GM12878 (cell line): ENCODE data around the gene ZNF2. TPM values are rescaled to one million over a fixed set of nuclear protein-coding genes. Genes with fewer than 3 reads are reported as not detected.

Experiments used
- ATAC-seq: fragments of 200-7000 bp; cut with Tn5 transposase; 3 replicates; pipeline ENCODE4 v1.9.1; 2020; ENCODE audit warnings: mild to moderate bottlenecking, moderate library complexity
- BruUV-seq: library from RNA; stranded (reverse); fragments of 400-500 nt; replicated peaks from 2 replicates; lab custom pipeline; 2021; lab: Mats Ljungman, UMichigan
- CTCF ChIA-PET: fragments of 300-600 bp; sonication (Branson Sonifier 250); formaldehyde crosslinking; extraction: SDS; loops from one replicate; lab custom pipeline; 2021; ENCODE audit warnings: inconsistent platforms; lab: Yijun Ruan, JAX
- POLR2A ChIA-PET: fragments of 350-600 bp; formaldehyde crosslinking; extraction: SDS; loops from one replicate; lab custom pipeline; 2021; ENCODE audit warnings: inconsistent platforms; lab: Charles Lee
- RAD21 ChIA-PET: fragments of 300-600 bp; sonication (Branson Sonifier 250); formaldehyde crosslinking; loops from one replicate; lab custom pipeline; 2023; ENCODE audit warnings: antibody characterized with exemption; ENCODE audit not compliant: unreplicated experiment; lab: Charles Lee
- SMC1A ChIA-PET: fragments of 300-600 bp; sonication (Branson Sonifier 250); formaldehyde crosslinking; loops from one replicate; lab custom pipeline; 2023; ENCODE audit not compliant: unreplicated experiment, uncharacterized antibody; lab: Charles Lee
- DNase-seq: peaks from one replicate; pipeline ENCODE4 v3.0.0-alpha.2; 2011; ENCODE audit warnings: low read depth, low spot score
- FAIRE-seq: peaks from 3 replicates; lab custom pipeline; 2011; peaks lifted over from hg19 to GRCh38; lab: Jason Lieb, UNC
- H2AFZ ChIP-seq: 2 replicates; pipeline ENCODE4 v1.6.0; 2011; ENCODE audit warnings: low read depth, low read length, control low read depth; ENCODE audit not compliant: control insufficient read depth
- H3K27ac ChIP-seq: 2 replicates; pipeline ENCODE4 v1.5.1; 2011; ENCODE audit warnings: control low read depth; ENCODE audit not compliant: control insufficient read depth, insufficient read depth
- H3K27me3 ChIP-seq, 2 experiments: replicated peaks in 1 of 2; 2 replicates each; pipeline versions ENCODE4 v1.6.0 to v1.6.1; 2011; ENCODE audit warnings: low read length in 1 of 2; ENCODE audit not compliant: control insufficient read depth in 2 of 2, insufficient read depth in 2 of 2
- H3K36me3 ChIP-seq, 2 experiments: 2 replicates each; pipeline ENCODE4 v1.5.1; 2011; ENCODE audit warnings: low read length in 1 of 2; ENCODE audit not compliant: control insufficient read depth in 2 of 2, insufficient read depth in 2 of 2
- H3K4me1 ChIP-seq: 2 replicates; pipeline ENCODE4 v1.6.1; 2011; ENCODE audit warnings: mild to moderate bottlenecking, low read length, moderate library complexity, mixed read lengths; ENCODE audit not compliant: control insufficient read depth, insufficient read depth
- H3K4me2 ChIP-seq: 2 replicates; pipeline ENCODE4 v1.6.0; 2011; ENCODE audit warnings: control low read depth; ENCODE audit not compliant: control insufficient read depth, insufficient read depth
- H3K4me3 ChIP-seq: fragments of 200-600 bp; sonication (generic); 2 replicates; pipeline ENCODE4 v1.5.1; 2016
- H3K79me2 ChIP-seq: 2 replicates; pipeline ENCODE4 v1.6.0; 2011; ENCODE audit warnings: low read length; ENCODE audit not compliant: control insufficient read depth, insufficient read depth
- H3K9ac ChIP-seq: 2 replicates; pipeline ENCODE4 v1.8.0; 2011; ENCODE audit warnings: low read length, control low read depth, mixed read lengths; ENCODE audit not compliant: control insufficient read depth, insufficient read depth
- H3K9me3 ChIP-seq: replicated peaks from 3 replicates; pipeline ENCODE4 v1.5.1; 2011; ENCODE audit warnings: mild to moderate bottlenecking, low read length; ENCODE audit not compliant: control insufficient read depth, insufficient read depth
- H4K20me1 ChIP-seq: 2 replicates; pipeline ENCODE4 v1.6.0; 2011; ENCODE audit not compliant: control insufficient read depth, insufficient read depth
- CHD2 ChIP-seq: IDR thresholded peaks from 2 replicates; pipeline ENCODE4 v1.6.1; 2011; ENCODE audit warnings: low read depth, low read length, improper control_type of control experiment, borderline replicate concordance
- DPF2 ChIP-seq: fragments of 450-650 bp; IDR thresholded peaks from 2 replicates; pipeline ENCODE4 v1.6.1; 2017; ENCODE audit warnings: mild to moderate bottlenecking
- MYC ChIP-seq: IDR thresholded peaks from 2 replicates; pipeline ENCODE4 v1.6.1; 2011; ENCODE audit warnings: mild to moderate bottlenecking, low read length, moderate library complexity, inconsistent platforms; ENCODE audit not compliant: insufficient read depth, insufficient replicate concordance, insufficient read length, severe bottlenecking
- POLR2A ChIP-seq: IDR thresholded peaks from 2 replicates; pipeline ENCODE4 v1.6.1; 2011; ENCODE audit warnings: low read depth, mild to moderate bottlenecking, low read length
- RB1 ChIP-seq: fragments of 450-650 bp; formaldehyde crosslinking; IDR thresholded peaks from 2 replicates; pipeline ENCODE4 v1.6.1; 2017; ENCODE audit warnings: mild to moderate bottlenecking, borderline replicate concordance
- RBBP5 ChIP-seq: fragments of 200-600 bp; sonication (generic); conservative IDR thresholded peaks from 2 replicates; pipeline ENCODE4 v1.6.1; 2016
- RELA ChIP-seq: fragments of 450-650 bp; IDR thresholded peaks from 2 replicates; pipeline ENCODE4 v1.8.0; 2014; ENCODE audit warnings: borderline replicate concordance; ENCODE audit not compliant: partially characterized antibody
- RUNX3 ChIP-seq: IDR thresholded peaks from 2 replicates; pipeline ENCODE4 v1.6.1; 2012; ENCODE audit warnings: low read length, inconsistent platforms
- SMARCA5 ChIP-seq: fragments of 450-650 bp; IDR thresholded peaks from 2 replicates; pipeline ENCODE4 v1.6.1; 2017; ENCODE audit warnings: mild to moderate bottlenecking
- SP1 ChIP-seq: IDR thresholded peaks from one replicate; pipeline ENCODE4 v1.6.1; 2011; ENCODE audit warnings: low read depth, low read length
- SREBF2 ChIP-seq: IDR thresholded peaks from 2 replicates; pipeline ENCODE4 v1.6.1; 2012; ENCODE audit warnings: mild to moderate bottlenecking, low read length
- ZBED1 ChIP-seq: IDR thresholded peaks from 2 replicates; pipeline ENCODE4 v1.6.1; 2016; ENCODE audit warnings: borderline replicate concordance
- ZZZ3 ChIP-seq: IDR thresholded peaks from 2 replicates; pipeline ENCODE4 v1.6.1; 2011; ENCODE audit warnings: low read depth; ENCODE audit not compliant: control insufficient read depth, insufficient read length
- WGBS: methylation state at CpG from one replicate; pipeline ENCODE4 v1.1.6; 2016; ENCODE audit warnings: low lambda C conversion rate; ENCODE audit not compliant: insufficient replicate concordance, insufficient coverage; ENCODE audit errors: missing lambda C conversion rate; 5-methylcytosine and 5-hydroxymethylcytosine counted together
- in situ Hi-C: fragments of 300-500 bp; cut with MboI; formaldehyde crosslinking; loops from 9 replicates; pipeline ENCODE4 v1.14.3; 2018; ENCODE audit warnings: mixed read lengths
- intact Hi-C: fragments of 100-400 bp; cut with micrococcal nuclease; formaldehyde crosslinking; loops from one replicate; pipeline ENCODE4 v1.14.2; 2022; ENCODE audit not compliant: unreplicated experiment
- polyA plus RNA-seq, 11 experiments: library from polyadenylated mRNA; depleted of rRNA in 4 of 11; unstranded in 6 of 11; stranded (reverse) in 5 of 11; fragments of >200 nt; fragmentation: Nextera tagmentation in 4 of 11; fragmentation: Illumina TruSeq in 1 of 11; extraction: Ambion mirVana in 4 of 11; extraction: Trizol in 1 of 11; gene quantifications; 1 replicate in 1 of 11; 2 replicates in 10 of 11; pipeline versions ENCODE4 v1.2.1 to v1.2.3, GENCODE V29; 2011 to 2016; ENCODE audit warnings: inconsistent platforms in 2 of 11, missing spikeins in 2 of 11, low read depth in 1 of 11
- total RNA-seq, 4 experiments: library from RNA; depleted of rRNA in 3 of 4; stranded (reverse); fragments of >200 nt in 3 of 4; fragmentation: Illumina TruSeq in 1 of 4; extraction: Trizol in 1 of 4; gene quantifications; 2 replicates each; pipeline versions ENCODE4 v1.2.1 to v1.2.3, GENCODE V29; 2013 to 2021
- TF ChIP-seq, protein P1 (sequence below): fragments of 450-650 bp; IDR thresholded peaks from 2 replicates; pipeline ENCODE4 v1.6.1; 2016; ENCODE audit warnings: mild to moderate bottlenecking, moderate library complexity, borderline replicate concordance
- TF ChIP-seq, protein P2 (sequence below): IDR thresholded peaks from 2 replicates; pipeline ENCODE4 v1.6.1; 2011; ENCODE audit warnings: borderline replicate concordance, low read depth, mild to moderate bottlenecking, moderate library complexity, mixed read lengths, low read length; ENCODE audit not compliant: insufficient read depth; ENCODE audit errors: extremely low read length

ZNF2 gene
- total and polyA plus RNA-seq, 10 of the 15 experiments (the other 5 are each of a cell fraction or from before 2014, with no cell fraction given): 2.4 to 5.1 (median 3.5) TPM

DNA sequence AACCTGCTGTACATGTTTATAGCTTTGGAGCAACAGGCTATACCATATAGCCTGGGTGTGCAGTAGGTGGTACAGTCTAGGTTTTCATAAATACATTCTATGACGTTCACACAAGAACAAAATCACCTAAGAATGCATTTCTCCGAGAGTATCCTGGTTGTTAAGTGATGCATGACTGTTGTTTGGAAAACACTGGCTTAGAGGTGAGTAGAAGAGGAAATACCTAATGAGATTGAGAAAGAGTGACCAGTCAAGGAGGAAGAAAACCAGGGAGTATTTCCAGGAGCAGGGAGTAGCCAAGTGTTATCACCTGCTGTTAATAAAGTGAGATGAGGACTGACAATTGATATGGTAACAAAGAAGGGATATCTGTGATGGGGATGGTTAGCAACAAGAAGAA, 38.8 kb downstream of the ZNF2 start:
- no peak overlapping the region for H3K4me3 ChIP-seq
- H3K4me1 ChIP-seq: no peaks in the 10 kb centered on the region
- SMC1A ChIA-PET: no interaction called here
- no peak overlapping the region for H3K9ac ChIP-seq
- no TSS peak for BruUV-seq
- RAD21 ChIA-PET: no interaction called here
- in situ Hi-C loops (loop anchor here (5.0 kb wide), 1 partner anchor 77 kb away; no protein-coding TSS in a partner anchor), intact Hi-C loops (loop anchor here (10.0 kb wide), 1 partner anchor 180 kb away; the partner anchor contains the start of gene MAL)
- TF ChIP-seq, protein P1, sequence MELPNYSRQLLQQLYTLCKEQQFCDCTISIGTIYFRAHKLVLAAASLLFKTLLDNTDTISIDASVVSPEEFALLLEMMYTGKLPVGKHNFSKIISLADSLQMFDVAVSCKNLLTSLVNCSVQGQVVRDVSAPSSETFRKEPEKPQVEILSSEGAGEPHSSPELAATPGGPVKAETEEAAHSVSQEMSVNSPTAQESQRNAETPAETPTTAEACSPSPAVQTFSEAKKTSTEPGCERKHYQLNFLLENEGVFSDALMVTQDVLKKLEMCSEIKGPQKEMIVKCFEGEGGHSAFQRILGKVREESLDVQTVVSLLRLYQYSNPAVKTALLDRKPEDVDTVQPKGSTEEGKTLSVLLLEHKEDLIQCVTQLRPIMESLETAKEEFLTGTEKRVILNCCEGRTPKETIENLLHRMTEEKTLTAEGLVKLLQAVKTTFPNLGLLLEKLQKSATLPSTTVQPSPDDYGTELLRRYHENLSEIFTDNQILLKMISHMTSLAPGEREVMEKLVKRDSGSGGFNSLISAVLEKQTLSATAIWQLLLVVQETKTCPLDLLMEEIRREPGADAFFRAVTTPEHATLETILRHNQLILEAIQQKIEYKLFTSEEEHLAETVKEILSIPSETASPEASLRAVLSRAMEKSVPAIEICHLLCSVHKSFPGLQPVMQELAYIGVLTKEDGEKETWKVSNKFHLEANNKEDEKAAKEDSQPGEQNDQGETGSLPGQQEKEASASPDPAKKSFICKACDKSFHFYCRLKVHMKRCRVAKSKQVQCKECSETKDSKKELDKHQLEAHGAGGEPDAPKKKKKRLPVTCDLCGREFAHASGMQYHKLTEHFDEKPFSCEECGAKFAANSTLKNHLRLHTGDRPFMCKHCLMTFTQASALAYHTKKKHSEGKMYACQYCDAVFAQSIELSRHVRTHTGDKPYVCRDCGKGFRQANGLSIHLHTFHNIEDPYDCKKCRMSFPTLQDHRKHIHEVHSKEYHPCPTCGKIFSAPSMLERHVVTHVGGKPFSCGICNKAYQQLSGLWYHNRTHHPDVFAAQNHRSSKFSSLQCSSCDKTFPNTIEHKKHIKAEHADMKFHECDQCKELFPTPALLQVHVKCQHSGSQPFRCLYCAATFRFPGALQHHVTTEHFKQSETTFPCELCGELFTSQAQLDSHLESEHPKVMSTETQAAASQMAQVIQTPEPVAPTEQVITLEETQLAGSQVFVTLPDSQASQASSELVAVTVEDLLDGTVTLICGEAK: no peak
- TF ChIP-seq SMARCA5: no peak
- TF ChIP-seq, protein P2, sequence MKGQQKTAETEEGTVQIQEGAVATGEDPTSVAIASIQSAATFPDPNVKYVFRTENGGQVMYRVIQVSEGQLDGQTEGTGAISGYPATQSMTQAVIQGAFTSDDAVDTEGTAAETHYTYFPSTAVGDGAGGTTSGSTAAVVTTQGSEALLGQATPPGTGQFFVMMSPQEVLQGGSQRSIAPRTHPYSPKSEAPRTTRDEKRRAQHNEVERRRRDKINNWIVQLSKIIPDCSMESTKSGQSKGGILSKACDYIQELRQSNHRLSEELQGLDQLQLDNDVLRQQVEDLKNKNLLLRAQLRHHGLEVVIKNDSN: no peak
- no peak for TF ChIP-seq ZZZ3
- TF ChIP-seq SREBF2: no peak
- TF ChIP-seq MYC: no peak
- TF ChIP-seq RB1: no peak
- no peak for TF ChIP-seq POLR2A
- TF ChIP-seq RUNX3: no peak
- TF ChIP-seq CHD2: no peak
- no peak for TF ChIP-seq RELA
- no peak for TF ChIP-seq ZBED1
- no peak for TF ChIP-seq RBBP5
- no peak for TF ChIP-seq DPF2
- TF ChIP-seq SP1: no peak
- no peaks in the 10 kb centered on the region for H3K36me3 ChIP-seq
- peaks cover 3% of the 10 kb centered on the region; the same call in 1 of the 3 replicates for H3K9me3 ChIP-seq
- POLR2A ChIA-PET: interaction anchor here (0.6 kb wide), 1 partner anchor 83 kb away, joined by 3 read pairs; the partner anchor contains the start of gene MRPS5
- WGBS: 63% methylated on average over 2 of the region's 2 CpGs
- ATAC-seq (no peak), FAIRE-seq (no peak), DNase-seq (no peak)
- no peak overlapping the region for H3K27ac ChIP-seq
- no peak overlapping the region for H3K4me2 ChIP-seq
- no peaks in the 10 kb centered on the region for H3K27me3 ChIP-seq
- CTCF ChIA-PET: interaction anchor here (0.7 kb wide), 1 partner anchor 182 kb away, joined by 4 read pairs; no protein-coding TSS in a partner anchor
- H4K20me1 ChIP-seq: no peaks in the 10 kb centered on the region
- no peak overlapping the region for H2AFZ ChIP-seq
- no peaks in the 10 kb centered on the region for H3K79me2 ChIP-seq
